GM23338 (cell line): ENCODE measurements around the gene RNF167.

Experiments used
- CREB1 ChIP-seq: fragments of 250-450 bp; sonication (Bioruptor Pico); IDR thresholded peaks from 2 replicates; pipeline ENCODE4 v1.5.0; 2020; ENCODE audit warnings: low read depth, mild to moderate bottlenecking, moderate library complexity
- CTCF ChIP-seq, 2 experiments: fragments of 200-600 bp in 1 of 2; sonication (generic) in 1 of 2; conservative IDR thresholded peaks; 2 replicates each; pipeline versions ENCODE4 v1.5.1 to v1.6.1; 2016 to 2017; ENCODE audit warnings: antibody characterized with exemption in 2 of 2, low read depth in 2 of 2, mild to moderate bottlenecking in 2 of 2, moderate library complexity in 1 of 2
- EZH2 ChIP-seq: fragments of 200-600 bp; sonication (generic); IDR thresholded peaks from one replicate; pipeline ENCODE4 v1.8.0; 2017; ENCODE audit warnings: antibody characterized with exemption, mild to moderate bottlenecking, low read depth; ENCODE audit not compliant: unreplicated experiment
- ZNF462 ChIP-seq: fragments of 250-450 bp; sonication (Bioruptor Pico); IDR thresholded peaks from 2 replicates; pipeline ENCODE4 v1.5.0; 2020; ENCODE audit warnings: mild to moderate bottlenecking, moderate library complexity

GRCh38 chr17:4939546-4939795 is 597 bp upstream of the RNF167 start:
- TF ChIP-seq CTCF (conservative IDR thresholded peaks at IDR 0.05; ENCODE audit: low read depth in 2 of 2): no peak
- TF ChIP-seq EZH2: no peak
- TF ChIP-seq CREB1 (CRISPR knock-in tag): no peak
- TF ChIP-seq ZNF462: no peak
